ENCODE measurements around the gene FAM53A.
A peak's percentile ranks its signal among the peaks of the same experiment; 100 is the strongest.

FAM53A gene

GRCh38 chr4:1604706-1605205 lies 79.4 kb downstream of the FAM53A start:
- H3K4me3 Mint-ChIP-seq, result no peak overlapping the region
- H3K27me3 Mint-ChIP-seq, result no peaks in the 10 kb centered on the region
- H3K9me3 Mint-ChIP-seq, result no peaks in the 10 kb centered on the region
- H3K4me1 Mint-ChIP-seq, result peaks cover 11% of the 10 kb centered on the region
- H3K27ac Mint-ChIP-seq, result no peak overlapping the region
- H3K36me3 Mint-ChIP-seq, result no peaks in the 10 kb centered on the region

GRCh38 chr4:1604181-1604705 lies 79.9 kb downstream of the FAM53A start:
- H3K27me3 Mint-ChIP-seq, result no peaks in the 10 kb centered on the region
- H3K9me3 Mint-ChIP-seq, result no peaks in the 10 kb centered on the region
- H3K27ac Mint-ChIP-seq, result no peak overlapping the region
- H3K36me3 Mint-ChIP-seq, result no peaks in the 10 kb centered on the region
- peaks cover 11% of the 10 kb centered on the region for H3K4me1 Mint-ChIP-seq
- H3K4me3 Mint-ChIP-seq, result no peak overlapping the region

DNA sequence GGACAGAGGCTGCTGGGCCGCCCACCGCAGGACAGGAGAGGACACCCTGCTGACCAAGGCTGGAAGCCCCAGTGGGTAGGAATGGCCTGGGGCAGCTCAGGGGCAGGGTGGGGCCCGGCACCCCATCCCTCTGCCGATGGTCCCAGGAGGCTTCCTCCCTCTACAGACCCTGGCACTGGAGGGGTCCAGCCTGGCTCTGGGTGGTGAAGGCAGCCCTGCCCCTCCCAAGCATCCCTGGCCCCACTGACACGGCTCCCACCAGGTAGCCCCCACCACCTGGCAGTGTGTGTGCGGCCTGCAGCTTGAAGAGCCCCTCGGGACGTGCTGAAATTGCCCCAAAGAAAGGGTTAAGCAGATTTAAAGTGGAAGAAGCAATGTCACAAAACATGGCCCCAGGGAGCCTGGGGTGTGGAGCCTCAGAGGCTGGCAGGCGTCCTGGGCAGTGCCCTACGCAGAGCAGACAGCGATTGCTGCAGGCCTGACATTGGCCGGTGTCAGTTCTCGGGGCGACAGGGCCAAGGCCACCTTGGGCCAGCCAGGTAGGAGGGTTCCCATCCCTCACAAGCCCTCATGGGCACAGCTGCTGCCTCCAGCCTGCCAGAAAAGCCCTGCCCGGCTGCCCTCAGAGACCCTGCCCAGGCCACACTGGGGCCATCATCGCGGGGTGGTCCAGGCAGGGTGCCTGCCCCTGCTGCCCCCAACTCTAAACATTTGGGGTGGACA lies 80.5 kb downstream of the FAM53A start:
- no peak overlapping the region for H3K4me3 Mint-ChIP-seq
- no peaks in the 10 kb centered on the region for H3K27me3 Mint-ChIP-seq
- no peak overlapping the region for H3K27ac Mint-ChIP-seq
- H3K4me1 Mint-ChIP-seq, result peaks cover 11% of the 10 kb centered on the region
- no peaks in the 10 kb centered on the region for H3K36me3 Mint-ChIP-seq
- H3K9me3 Mint-ChIP-seq, result no peaks in the 10 kb centered on the region

- H3K27me3 Mint-ChIP-seq, result no peaks in the 10 kb centered on the region
- no peak overlapping the region for H3K27ac Mint-ChIP-seq
- H3K4me1 Mint-ChIP-seq, result peaks cover 11% of the 10 kb centered on the region
- H3K9me3 Mint-ChIP-seq, result no peaks in the 10 kb centered on the region
- no peak overlapping the region for H3K4me3 Mint-ChIP-seq
- no peaks in the 10 kb centered on the region for H3K36me3 Mint-ChIP-seq
Observed at GRCh38 chr4:1602655-1603412, 81.3 kb downstream of the FAM53A start.

- Mint-ChIP-seq H3K36me3 (no peaks in the 10 kb centered on the region), H3K27ac (peak overlapping the region; percentile 41), H3K9me3 (no peaks in the 10 kb centered on the region), H3K4me1 (peaks cover 11% of the 10 kb centered on the region), H3K4me3 (no peak overlapping the region), H3K27me3 (no peaks in the 10 kb centered on the region)
Observed at GRCh38 chr4:1601852-1602654, 82.1 kb downstream of the FAM53A start.

- Mint-ChIP-seq H3K4me1 (peaks cover 10% of the 10 kb centered on the region), H3K27me3 (no peaks in the 10 kb centered on the region), H3K27ac (no peak overlapping the region), H3K36me3 (no peaks in the 10 kb centered on the region), H3K9me3 (no peaks in the 10 kb centered on the region), H3K4me3 (no peak overlapping the region)
Observed at GRCh38 chr4:1601533-1601835, 82.6 kb downstream of the FAM53A start.

DNA sequence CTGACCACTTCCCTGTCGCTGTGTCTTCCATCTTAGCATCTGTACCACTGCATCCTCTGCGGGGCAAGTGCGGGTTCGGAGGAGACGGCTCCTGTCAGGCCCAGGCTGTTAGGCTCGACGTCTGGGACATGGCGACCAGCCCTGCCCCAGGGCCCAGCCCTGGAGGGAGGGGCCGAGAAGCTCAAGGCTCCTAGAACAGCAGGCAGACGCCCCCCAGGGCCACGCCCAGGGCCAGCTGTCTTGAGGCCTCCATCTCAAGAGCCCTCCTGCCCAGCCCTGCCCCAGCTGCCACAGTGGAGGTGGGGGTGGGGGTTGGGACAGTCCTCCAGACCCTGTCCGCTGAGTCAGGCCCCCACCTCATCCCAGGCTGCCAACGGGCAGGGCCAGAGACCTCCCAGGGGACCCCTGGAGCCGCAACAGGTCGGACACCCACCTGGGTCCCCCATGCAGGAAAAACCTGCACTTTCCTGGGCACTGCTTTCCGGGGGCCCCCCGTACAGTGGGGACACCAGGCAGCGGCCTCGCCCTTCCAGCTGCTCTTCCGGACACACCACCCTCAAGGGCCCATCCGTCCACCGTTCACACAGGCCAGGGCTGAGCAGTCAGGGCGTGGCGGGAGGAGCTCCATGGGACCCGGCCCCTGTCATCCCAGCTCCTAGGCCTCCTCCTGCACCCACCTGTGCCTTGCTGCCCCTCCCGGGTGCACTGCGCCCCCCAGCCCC lies 83.1 kb downstream of the FAM53A start:
- Mint-ChIP-seq H3K9me3 (no peaks in the 10 kb centered on the region), H3K27ac (peak overlapping the region; percentile 51), H3K4me1 (peaks cover 6% of the 10 kb centered on the region), H3K36me3 (no peaks in the 10 kb centered on the region), H3K4me3 (no peak overlapping the region), H3K27me3 (no peaks in the 10 kb centered on the region)

DNA sequence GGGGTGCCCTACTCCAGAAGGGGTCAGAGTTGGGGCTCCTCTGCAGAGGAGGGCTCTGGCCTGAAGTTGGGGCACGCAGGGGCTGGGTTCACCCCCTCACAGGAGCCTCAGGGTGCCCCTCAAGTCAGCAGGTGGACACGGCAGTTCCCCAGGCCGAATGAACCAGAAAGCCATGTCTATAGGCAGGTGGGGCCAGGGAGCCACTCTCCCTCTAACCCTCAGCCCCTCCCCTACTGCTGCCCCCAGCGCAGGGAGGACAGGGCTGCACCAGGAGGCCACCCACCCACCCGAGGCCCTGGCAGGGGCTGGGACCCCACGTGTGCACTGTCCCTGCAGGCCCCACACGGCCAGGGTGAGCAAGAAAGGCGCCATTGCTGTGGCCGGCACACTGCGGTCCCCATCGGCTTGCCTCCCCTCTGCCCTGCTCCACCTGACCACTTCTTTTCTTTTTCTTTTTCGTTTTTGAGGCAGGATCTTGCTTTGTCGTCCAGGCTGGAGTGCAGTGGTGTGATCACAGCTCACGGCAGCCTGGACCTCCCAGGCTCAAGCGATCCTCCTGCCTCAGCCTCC lies 83.8 kb downstream of the FAM53A start:
- no peak overlapping the region for H3K27ac Mint-ChIP-seq
- no peaks in the 10 kb centered on the region for H3K36me3 Mint-ChIP-seq
- H3K9me3 Mint-ChIP-seq, result no peaks in the 10 kb centered on the region
- no peak overlapping the region for H3K4me3 Mint-ChIP-seq
- H3K4me1 Mint-ChIP-seq, result peaks cover 6% of the 10 kb centered on the region
- H3K27me3 Mint-ChIP-seq, result no peaks in the 10 kb centered on the region

GRCh38 chr4:1599491-1600210 lies 84.5 kb downstream of the FAM53A start:
- H3K27ac Mint-ChIP-seq, result no peak overlapping the region
- no peaks in the 10 kb centered on the region for H3K9me3 Mint-ChIP-seq
- H3K27me3 Mint-ChIP-seq, result no peaks in the 10 kb centered on the region
- H3K4me1 Mint-ChIP-seq, result no peaks in the 10 kb centered on the region
- H3K4me3 Mint-ChIP-seq, result no peak overlapping the region
- H3K36me3 Mint-ChIP-seq, result no peaks in the 10 kb centered on the region

DNA sequence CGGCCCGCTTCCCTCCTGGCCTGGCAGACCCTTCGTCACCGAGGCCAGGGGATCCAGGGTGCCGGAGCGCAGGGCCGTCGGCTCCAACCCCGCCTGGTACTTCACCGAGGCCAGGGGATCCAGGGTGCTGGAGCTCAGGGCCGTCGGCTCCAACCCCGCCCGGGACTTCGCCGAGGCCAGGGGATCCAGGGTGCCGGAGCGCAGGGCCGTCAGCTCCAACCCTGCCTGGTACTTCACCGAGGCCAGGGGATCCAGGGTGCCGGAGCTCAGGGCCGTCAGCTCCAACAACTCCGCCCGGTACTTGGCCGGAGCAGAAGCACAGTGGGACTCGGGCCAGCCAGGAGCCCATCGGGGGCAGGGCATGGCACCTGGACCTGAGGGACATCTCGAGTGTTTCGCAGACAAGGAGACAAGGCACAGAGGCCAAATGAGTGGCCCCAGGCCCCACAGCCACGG lies 85.1 kb downstream of the FAM53A start:
- Mint-ChIP-seq H3K36me3 (no peaks in the 10 kb centered on the region), H3K27ac (no peak overlapping the region), H3K4me1 (no peaks in the 10 kb centered on the region), H3K9me3 (no peaks in the 10 kb centered on the region), H3K4me3 (no peak overlapping the region), H3K27me3 (no peaks in the 10 kb centered on the region)

- no peaks in the 10 kb centered on the region for H3K9me3 Mint-ChIP-seq
- no peak overlapping the region for H3K27ac Mint-ChIP-seq
- no peaks in the 10 kb centered on the region for H3K27me3 Mint-ChIP-seq
- H3K36me3 Mint-ChIP-seq, result no peaks in the 10 kb centered on the region
- no peak overlapping the region for H3K4me3 Mint-ChIP-seq
- no peaks in the 10 kb centered on the region for H3K4me1 Mint-ChIP-seq
Observed at GRCh38 chr4:1598206-1599025, 85.7 kb downstream of the FAM53A start.

GRCh38 chr4:1597021-1597931 lies 86.8 kb downstream of the FAM53A start:
- Mint-ChIP-seq H3K4me3 (no peak overlapping the region), H3K4me1 (no peaks in the 10 kb centered on the region), H3K27ac (no peak overlapping the region)

GRCh38 chr4:1596393-1596792 lies 87.7 kb downstream of the FAM53A start:
- Mint-ChIP-seq H3K27ac (no peak overlapping the region), H3K36me3 (no peaks in the 10 kb centered on the region), H3K4me3 (no peak overlapping the region)

More at GRCh38 chr4:1597021-1597931, 86.8 kb downstream of the FAM53A start:
- no peaks in the 10 kb centered on the region for H3K27me3 Mint-ChIP-seq
- no peaks in the 10 kb centered on the region for H3K9me3 Mint-ChIP-seq
- no peaks in the 10 kb centered on the region for H3K36me3 Mint-ChIP-seq

More at GRCh38 chr4:1596393-1596792, 87.7 kb downstream of the FAM53A start:
- no peaks in the 10 kb centered on the region for H3K9me3 Mint-ChIP-seq
- no peaks in the 10 kb centered on the region for H3K4me1 Mint-ChIP-seq
- no peaks in the 10 kb centered on the region for H3K27me3 Mint-ChIP-seq
